Body of pancreas (tissue), 4 donors: Measurements from ENCODE around the gene RAB25.

Source experiments
- CTCF ChIP-seq, 7 experiments: fragments of 450-650 bp in 4 of 7; fragments of 200-600 bp in 3 of 7; sonication (generic) in 3 of 7; IDR thresholded peaks; one replicate each; pipeline ENCODE4 v1.5.1; 2016 to 2019; ENCODE audit warnings: antibody characterized with exemption in 7 of 7
- POLR2A ChIP-seq, 3 donors: fragments of 450-650 bp; IDR thresholded peaks; one replicate each; pipeline ENCODE4 v1.6.1; 2016; ENCODE audit warnings: antibody characterized with exemption in 3 of 3, mild to moderate bottlenecking in 2 of 3

GRCh38 chr1:156065871-156066270 lies 4.9 kb downstream of the RAB25 start:
- no peak for TF ChIP-seq CTCF (IDR thresholded peaks at IDR 0.05)
- TF ChIP-seq POLR2A (IDR thresholded peaks at IDR 0.05): no peak
